Measurements from ENCODE around the gene SMIM24.
"Not testable (repeated sequence)": the region's sequence is repeated elsewhere in the genome, so short reads cannot be mapped to it uniquely, and the experiment has no call there.

The SMIM24 gene

DNA sequence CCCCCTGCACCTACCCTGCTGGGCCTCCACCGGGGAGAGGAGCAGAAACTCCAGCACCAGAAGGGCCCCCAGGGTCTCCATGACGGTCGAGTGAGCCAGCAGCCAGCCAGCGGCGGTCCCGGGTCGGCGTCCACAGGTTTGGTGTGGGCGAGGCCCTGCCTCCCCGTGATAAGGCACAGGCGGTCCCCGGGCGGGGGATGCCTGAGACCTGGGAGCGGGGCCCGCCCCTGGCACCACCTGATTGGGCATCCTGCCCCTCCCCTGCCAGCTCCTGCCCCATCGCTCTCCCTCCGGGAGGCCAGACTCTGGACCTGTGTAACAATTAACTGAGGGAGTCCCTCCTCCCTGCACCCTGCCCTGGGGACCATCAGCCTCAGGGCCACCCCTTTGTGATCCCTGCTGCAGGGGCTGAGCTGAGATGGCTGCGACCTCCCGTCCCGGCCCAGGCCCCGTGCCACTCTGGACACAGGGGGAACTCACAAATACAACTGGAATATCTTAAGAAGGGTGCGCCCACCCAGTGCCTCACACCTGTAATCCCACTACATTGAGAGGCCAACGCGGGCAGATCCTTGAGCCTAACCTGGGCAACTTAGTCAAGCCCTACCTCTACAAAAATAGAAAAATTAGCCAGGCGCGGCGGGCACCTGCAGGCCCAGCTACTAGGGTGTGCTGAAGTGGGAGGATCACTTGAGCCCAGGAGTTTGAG, at the start of gene SMIM24:
SMIM24 (minus strand) TSS at position 143 of the 709 bp plus-strand sequence; CDS start at position 81, 62 bp downstream.
- H3K9me3 ChIP-seq, result no peaks in the 10 kb centered on the region
- H3K4me1 ChIP-seq, result no peaks in the 10 kb centered on the region
- H3K36me3 ChIP-seq (replicated peaks), result no peaks in the 10 kb centered on the region
- in situ Hi-C loops (cut with MboI; ENCODE audit: low sequenced_read_pairs), result no loop called here
- DNase-seq (ENCODE audit: low spot score in 2 of 2), result no peak
- no peak within 1 kb of the TSS for H3K4me3 ChIP-seq
- H3K27me3 ChIP-seq (ENCODE audit: low read depth), result no peaks in the 10 kb centered on the region

DNA sequence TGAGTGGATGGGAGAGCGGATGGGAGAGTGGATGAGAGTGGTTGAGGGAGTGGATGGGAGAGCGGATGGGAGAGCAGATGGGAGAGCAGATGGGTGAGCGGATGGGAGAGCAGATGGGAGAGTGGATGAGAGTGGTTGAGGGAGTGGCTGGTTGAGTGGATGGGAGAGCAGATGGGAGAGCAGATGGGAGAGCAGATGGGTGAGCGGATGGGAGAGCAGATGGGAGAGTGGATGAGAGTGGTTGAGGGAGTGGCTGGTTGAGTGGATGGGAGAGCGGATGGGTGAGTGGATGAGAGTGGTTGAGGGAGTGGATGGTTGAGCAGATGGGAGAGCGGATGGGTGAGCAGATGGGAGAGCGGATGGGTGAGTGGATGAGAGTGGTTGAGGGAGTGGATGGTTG, 49.0 kb upstream of the SMIM24 start:
- in situ Hi-C loops (cut with MboI; ENCODE audit: low sequenced_read_pairs); DNase-seq (ENCODE audit: low spot score in 2 of 2); H3K27me3 ChIP-seq (ENCODE audit: low read depth); H3K9me3 ChIP-seq; H3K4me1 ChIP-seq; H3K4me3 ChIP-seq: not testable (repeated sequence)
- peaks cover 61% of the 10 kb centered on the region for H3K36me3 ChIP-seq (replicated peaks)

DNA sequence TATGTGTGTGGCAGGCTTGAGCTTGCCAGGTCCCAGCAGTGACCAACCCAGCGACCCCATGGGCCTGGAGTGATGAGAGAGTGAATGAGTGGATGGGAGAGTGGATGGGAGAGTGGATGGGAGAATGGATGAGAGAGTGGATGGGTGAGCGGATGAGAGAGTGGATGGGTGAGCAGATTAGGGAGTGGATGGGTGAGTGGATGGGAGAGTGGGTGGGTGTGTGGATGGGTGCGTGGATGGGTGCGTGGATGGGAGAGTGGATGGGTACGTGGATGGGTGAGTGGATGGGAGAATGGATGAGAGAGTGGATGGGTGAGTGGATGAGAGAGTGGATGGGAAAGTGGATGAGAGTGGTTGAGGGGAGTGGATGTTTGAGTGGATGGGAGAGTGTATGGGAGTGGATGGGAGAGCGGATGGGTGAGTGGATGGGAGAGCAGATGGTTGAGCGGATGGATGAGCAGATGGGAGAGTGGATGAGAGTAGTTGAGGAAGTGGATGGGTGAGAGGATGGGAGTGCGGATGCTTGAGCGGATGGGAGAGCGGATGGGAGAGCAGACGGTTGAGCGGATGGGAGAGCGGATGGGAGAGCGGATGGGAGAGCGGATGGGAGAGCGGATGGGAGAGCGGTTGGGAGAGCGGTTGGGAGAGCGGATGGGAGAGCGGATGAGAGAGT, 48.4 kb upstream of the SMIM24 start:
- peaks cover 63% of the 10 kb centered on the region for H3K36me3 ChIP-seq (replicated peaks)
- H3K4me1 ChIP-seq, result no peaks in the 10 kb centered on the region
- DNase-seq (ENCODE audit: low spot score in 2 of 2), result no peak
- H3K4me3 ChIP-seq, result no peak overlapping the region
- H3K9me3 ChIP-seq, result no peaks in the 10 kb centered on the region
- no peaks in the 10 kb centered on the region for H3K27me3 ChIP-seq (ENCODE audit: low read depth)
- in situ Hi-C loops (cut with MboI; ENCODE audit: low sequenced_read_pairs), result no loop called here

DNA sequence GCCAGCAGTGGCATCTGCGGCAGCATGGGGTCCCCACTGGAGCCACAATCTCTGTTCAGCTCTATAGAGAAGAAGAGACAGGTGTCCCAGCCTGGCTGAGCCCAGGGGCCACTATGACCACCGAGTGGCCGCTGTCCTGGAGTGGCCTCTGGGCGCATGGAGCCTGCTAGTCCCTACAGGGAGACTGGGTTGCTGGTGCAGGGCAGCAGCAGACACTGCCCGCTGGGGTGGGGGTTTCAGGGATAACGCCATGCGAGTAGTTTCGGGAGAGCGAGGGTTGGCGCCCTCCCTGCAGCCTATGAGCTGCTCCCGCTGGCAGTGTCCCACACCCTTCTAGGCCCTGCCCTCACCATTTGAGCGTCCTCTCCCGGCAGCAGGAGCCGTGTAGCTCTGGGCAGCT, 47.8 kb upstream of the SMIM24 start:
- no peak for DNase-seq (ENCODE audit: low spot score in 2 of 2)
- H3K4me1 ChIP-seq, result no peaks in the 10 kb centered on the region
- no peaks in the 10 kb centered on the region for H3K9me3 ChIP-seq
- peaks cover 63% of the 10 kb centered on the region for H3K36me3 ChIP-seq (replicated peaks)
- no peak overlapping the region for H3K4me3 ChIP-seq
- no peaks in the 10 kb centered on the region for H3K27me3 ChIP-seq (ENCODE audit: low read depth)
- in situ Hi-C loops (cut with MboI; ENCODE audit: low sequenced_read_pairs), result no loop called here

DNA sequence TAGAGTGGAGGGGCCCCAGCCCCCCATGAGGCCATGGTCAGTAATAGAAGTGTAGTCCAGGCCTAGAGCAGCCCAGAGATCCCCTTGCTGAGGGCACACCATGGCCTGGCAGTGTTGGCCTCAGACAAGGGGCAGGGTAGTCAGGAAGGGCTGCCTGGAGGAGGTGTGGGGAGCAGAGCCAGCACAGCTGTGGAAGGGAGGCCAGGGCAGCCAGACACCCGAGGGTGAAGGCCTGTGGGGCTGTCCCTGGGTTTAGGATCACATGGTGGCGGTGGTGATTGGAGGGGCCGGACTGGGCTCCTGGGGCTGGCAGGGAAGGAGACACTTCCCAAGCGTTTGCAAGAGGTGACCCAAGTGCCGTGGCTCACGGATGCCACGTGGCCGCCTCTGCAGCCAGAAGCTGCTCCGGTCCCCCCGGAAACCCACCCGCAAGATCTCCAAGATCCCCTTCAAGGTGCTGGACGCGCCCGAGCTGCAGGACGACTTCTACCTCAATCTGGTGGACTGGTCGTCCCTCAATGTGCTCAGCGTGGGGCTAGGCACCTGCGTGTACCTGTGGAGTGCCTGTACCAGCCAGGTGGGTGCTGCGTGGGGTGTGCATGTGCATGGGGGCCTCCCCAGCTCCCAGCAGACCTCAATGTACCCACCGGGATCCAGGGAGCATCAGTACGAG, 47.0 kb upstream of the SMIM24 start:
- H3K4me1 ChIP-seq, result no peaks in the 10 kb centered on the region
- no peaks in the 10 kb centered on the region for H3K27me3 ChIP-seq (ENCODE audit: low read depth)
- in situ Hi-C loops (cut with MboI; ENCODE audit: low sequenced_read_pairs), result no loop called here
- H3K9me3 ChIP-seq, result no peaks in the 10 kb centered on the region
- no peak for DNase-seq (ENCODE audit: low spot score in 2 of 2)
- H3K4me3 ChIP-seq, result no peak overlapping the region
- peaks cover 57% of the 10 kb centered on the region for H3K36me3 ChIP-seq (replicated peaks)

DNA sequence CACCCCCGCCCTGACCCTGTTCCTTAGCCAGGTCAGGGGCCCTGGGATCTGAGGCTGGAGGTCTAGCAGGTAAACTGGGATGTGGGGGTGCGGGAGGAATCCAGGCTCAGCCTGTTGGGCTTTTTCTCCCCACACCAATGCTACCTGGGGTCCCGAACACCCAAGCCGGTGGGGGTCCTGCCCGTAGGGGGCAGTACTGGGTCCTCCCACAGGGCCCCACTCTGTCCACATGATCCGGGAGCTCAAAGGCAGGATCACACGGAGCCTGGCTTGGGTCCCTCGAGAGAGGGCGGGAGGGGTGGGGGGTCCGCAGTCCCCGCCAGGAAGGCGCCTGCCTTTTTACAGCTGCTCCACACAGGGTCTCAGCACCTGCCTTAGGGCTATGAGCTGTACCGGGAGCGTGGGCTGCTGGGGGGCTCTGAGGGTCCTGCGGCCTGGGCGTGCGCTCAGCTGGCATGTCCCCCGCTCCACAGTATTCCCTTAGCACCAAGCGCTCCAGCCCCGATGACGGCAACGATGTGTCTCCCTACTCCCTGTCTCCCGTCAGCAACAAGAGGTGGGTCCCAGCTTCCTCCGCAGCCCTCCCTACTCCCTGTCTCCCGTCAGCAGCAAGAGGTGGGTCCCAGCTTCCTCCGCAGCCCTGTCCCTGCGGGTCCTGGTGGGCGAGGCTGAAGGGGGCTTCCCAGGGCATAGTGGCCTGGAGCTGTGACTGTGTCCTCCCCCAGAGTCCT, 46.3 kb upstream of the SMIM24 start:
- H3K4me3 ChIP-seq, result no peak overlapping the region
- no peaks in the 10 kb centered on the region for H3K4me1 ChIP-seq
- in situ Hi-C loops (cut with MboI; ENCODE audit: low sequenced_read_pairs), result no loop called here
- H3K9me3 ChIP-seq, result no peaks in the 10 kb centered on the region
- no peaks in the 10 kb centered on the region for H3K27me3 ChIP-seq (ENCODE audit: low read depth)
- no peak for DNase-seq (ENCODE audit: low spot score in 2 of 2)
- peaks cover 50% of the 10 kb centered on the region for H3K36me3 ChIP-seq (replicated peaks)

DNA sequence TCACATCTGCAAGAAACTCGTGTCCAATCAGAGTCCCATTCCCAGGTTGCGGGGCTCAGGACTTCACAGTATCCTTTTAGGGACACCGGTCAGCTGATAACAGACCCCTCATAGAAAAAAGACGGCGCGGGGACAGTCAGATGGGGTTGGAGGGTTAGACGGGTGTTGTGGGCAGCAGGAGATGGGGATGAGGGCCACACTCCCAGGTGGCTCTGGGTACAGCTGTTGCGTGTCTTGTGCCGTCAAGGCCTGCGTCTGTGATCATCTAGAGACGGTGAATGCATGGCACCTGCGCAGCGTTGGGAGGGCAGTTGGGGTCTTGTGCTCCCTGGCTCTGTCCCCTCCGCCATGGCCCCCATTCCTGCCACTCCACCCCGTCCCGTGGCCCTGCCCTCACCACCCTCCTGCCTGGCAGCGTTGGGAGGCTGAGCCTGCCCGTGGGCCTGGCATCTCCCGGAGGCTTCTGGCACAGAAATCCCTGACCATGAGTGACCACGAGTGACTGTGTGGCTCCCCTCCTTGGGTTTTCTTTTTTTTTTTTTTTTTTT, 44.7 kb upstream of the SMIM24 start:
- H3K36me3 ChIP-seq (replicated peaks), result peaks cover 42% of the 10 kb centered on the region

DNA sequence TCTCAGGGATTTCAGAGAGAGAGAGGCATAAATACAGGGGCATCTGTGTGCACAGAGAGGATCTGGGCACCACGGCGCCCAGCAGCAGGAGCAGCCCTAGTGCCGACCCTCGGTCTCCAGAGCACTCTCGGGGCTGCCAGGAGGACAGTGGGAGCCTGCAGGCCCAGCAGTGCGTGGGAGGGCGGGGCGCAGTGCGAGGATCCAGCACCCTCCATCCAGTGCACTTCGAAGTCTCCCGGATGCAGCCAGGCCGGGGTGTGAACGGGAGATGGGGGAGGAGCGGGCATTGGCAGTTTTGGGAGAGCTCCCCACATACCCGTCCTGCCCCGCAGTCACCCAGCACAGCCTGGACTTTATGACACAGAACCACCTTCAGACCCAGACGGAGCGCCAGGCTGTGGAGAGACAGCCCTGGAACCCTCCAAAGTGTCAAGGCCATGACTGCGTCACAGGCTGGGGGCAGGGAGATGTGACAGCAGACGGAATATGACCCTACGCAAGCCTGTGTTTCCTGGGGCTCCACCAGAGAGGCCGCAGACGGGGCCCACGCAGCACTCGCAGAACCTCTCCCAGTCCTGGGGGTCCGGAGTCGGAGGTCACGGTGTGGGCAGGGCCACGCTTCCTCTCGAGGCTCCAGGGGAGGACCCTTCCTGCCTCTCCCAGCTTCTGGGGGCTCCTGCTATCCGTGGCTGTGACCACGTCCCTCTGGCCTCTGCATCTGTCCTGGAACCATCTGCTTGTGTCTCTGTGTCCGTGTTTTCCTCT, 43.9 kb upstream of the SMIM24 start:
- Histone ChIP-seq H3K4me3 (no peak overlapping the region), H3K9me3 (no peaks in the 10 kb centered on the region), H3K36me3 (replicated peaks) (peaks cover 45% of the 10 kb centered on the region), H3K27me3 (ENCODE audit: low read depth) (no peaks in the 10 kb centered on the region), H3K4me1 (no peaks in the 10 kb centered on the region)
- no peak for DNase-seq (ENCODE audit: low spot score in 2 of 2)
- in situ Hi-C loops (cut with MboI; ENCODE audit: low sequenced_read_pairs), result no loop called here

More for the DNA sequence above, 44.7 kb upstream of the SMIM24 start:
- in situ Hi-C loops (cut with MboI; ENCODE audit: low sequenced_read_pairs), result no loop called here
- Histone ChIP-seq H3K27me3 (ENCODE audit: low read depth) (no peaks in the 10 kb centered on the region), H3K4me1 (no peaks in the 10 kb centered on the region), H3K9me3 (no peaks in the 10 kb centered on the region), H3K4me3 (no peak overlapping the region)
- DNase-seq (ENCODE audit: low spot score in 2 of 2), result no peak

DNA sequence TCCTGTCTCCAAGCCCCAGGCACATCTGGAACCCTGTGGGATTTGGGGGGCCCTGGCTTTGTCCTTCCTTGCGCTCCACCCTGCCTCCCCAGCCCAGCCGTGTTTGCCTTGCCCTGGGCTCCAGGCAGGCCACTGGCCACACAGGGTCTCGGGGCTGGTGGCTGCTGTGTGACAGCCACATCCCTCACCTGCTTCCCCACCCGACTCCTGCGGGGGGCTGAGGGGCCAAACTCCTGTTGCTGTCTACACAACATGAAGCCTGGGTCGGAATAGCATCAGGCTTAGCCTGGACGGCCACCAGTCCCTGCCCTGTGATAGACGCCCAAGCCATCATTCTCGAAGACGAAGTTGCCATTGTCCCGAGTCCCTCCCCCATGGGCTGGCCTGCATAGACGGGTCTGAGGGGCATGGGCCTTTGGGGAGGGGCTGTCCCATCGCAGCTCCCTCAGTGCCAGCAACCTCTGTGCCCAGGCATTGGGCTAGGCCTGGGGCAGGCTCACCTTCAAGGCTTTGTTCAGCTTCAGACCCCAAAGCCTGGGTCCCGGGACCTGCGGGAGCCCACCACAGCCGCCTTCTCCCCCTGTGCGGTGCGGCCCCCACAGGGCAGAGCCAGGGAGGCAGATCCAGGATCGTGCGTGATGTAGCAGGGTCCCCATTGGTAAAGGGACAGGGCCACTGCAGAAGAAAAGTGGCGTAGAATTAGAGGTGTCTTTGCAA, 43.2 kb upstream of the SMIM24 start:
- no peak for DNase-seq (ENCODE audit: low spot score in 2 of 2)
- H3K36me3 ChIP-seq (replicated peaks), result peaks cover 45% of the 10 kb centered on the region
- no peaks in the 10 kb centered on the region for H3K9me3 ChIP-seq
- in situ Hi-C loops (cut with MboI; ENCODE audit: low sequenced_read_pairs), result no loop called here
- no peaks in the 10 kb centered on the region for H3K4me1 ChIP-seq
- no peaks in the 10 kb centered on the region for H3K27me3 ChIP-seq (ENCODE audit: low read depth)
- no peak overlapping the region for H3K4me3 ChIP-seq

DNA sequence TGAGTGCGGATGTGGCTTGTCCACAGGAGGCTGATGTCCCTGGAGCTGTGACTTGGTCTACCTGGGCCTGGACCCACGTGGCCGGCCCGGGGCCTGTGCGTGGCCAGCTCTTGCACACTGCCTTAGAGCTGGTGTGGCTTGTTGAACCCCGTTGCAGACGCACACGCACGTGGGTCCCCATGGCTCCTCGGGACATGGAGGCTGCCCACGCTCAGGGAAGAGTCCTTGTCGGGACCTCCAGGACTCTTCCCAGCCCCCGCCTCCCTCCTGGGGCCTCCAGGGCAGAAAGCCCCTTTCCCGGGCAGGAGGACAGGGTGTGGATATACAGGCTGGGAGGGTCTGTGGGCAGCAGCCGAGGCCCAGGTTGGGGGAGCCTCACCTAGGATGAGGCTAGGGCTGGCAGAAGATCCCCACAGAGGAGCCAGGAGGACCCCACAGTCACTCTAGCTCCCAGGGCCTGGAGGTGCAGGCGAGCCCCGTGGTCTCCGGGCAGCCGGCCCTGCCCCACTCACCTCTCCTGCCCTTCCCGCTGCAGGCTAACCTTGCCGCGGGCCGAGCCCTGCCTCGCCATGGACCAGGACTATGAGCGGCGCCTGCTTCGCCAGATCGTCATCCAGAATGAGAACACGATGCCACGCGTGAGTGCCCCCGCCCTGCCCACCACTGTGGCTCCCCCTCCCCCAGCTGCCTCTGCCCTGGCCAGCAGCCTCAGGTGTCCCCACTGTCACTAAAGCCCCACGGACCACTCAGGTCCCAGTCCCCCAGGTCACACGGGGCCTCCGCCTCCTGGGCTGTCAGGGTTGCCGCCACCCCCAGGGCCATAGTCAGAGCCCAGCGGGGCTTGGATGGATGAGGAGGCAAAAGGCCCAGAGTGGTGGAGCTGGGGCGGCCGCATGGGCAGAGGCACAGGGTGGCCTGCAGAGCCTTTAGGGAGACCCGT, 42.4 kb upstream of the SMIM24 start:
- Histone ChIP-seq H3K36me3 (replicated peaks) (peaks cover 44% of the 10 kb centered on the region), H3K4me1 (no peaks in the 10 kb centered on the region; the same call in 1 of the 2 replicates), H3K27me3 (ENCODE audit: low read depth) (no peaks in the 10 kb centered on the region), H3K4me3 (no peak overlapping the region), H3K9me3 (no peaks in the 10 kb centered on the region)
- in situ Hi-C loops (cut with MboI; ENCODE audit: low sequenced_read_pairs), result no loop called here
- DNase-seq (ENCODE audit: low spot score in 2 of 2), result no peak

DNA sequence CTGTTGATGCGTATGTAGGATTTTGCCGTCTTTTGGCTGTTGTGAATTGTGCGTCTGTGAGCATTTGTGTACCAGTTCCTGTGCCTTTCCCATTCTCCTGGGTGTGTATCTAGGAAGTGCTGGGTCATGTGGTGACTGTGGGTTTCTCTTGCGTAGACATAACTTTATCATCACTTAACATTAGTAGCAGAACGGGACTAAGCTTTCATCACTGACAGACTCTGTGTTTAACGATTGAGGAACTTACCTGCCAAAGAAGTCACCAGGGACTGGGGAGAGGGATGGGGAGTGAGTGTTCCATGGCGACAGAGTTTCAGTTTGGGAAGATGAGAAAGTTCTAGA, 40.8 kb upstream of the SMIM24 start:
- H3K27me3 ChIP-seq (ENCODE audit: low read depth), result no peaks in the 10 kb centered on the region
- in situ Hi-C loops (cut with MboI; ENCODE audit: low sequenced_read_pairs), result no loop called here
- H3K36me3 ChIP-seq (replicated peaks), result peaks cover 30% of the 10 kb centered on the region
- H3K9me3 ChIP-seq, result no peaks in the 10 kb centered on the region
- H3K4me1 ChIP-seq, result no peaks in the 10 kb centered on the region; the same call in 1 of the 2 replicates
- no peak overlapping the region for H3K4me3 ChIP-seq
- DNase-seq (ENCODE audit: low spot score in 2 of 2), result no peak
